KMS-11 (cell line): ENCODE results near the gene CALHM2.
A peak's percentile ranks its signal among the peaks of the same experiment; 100 is the strongest.

Experiments
- H2AFZ ChIP-seq: fragments of 200-600 bp; sonication (generic); 2 replicates; pipeline ENCODE4 v1.6.1; 2016; ENCODE audit warnings: antibody characterized with exemption, mixed run types, low read depth
- H3K27ac ChIP-seq: fragments of 200-600 bp; sonication (generic); 2 replicates; pipeline ENCODE4 v1.6.1; 2016; ENCODE audit warnings: mild to moderate bottlenecking, mixed run types
- H3K27me3 ChIP-seq: fragments of 200-600 bp; sonication (generic); 2 replicates; pipeline ENCODE4 v1.6.1; 2017; ENCODE audit warnings: mild to moderate bottlenecking, low read depth, mixed run types, moderate library complexity; ENCODE audit not compliant: insufficient read depth
- H3K36me3 ChIP-seq: fragments of 200-600 bp; sonication (generic); 2 replicates; pipeline ENCODE4 v1.6.1; 2017; ENCODE audit warnings: mild to moderate bottlenecking, mixed run types; ENCODE audit not compliant: insufficient read depth
- H3K4me1 ChIP-seq: fragments of 200-600 bp; sonication (generic); 2 replicates; pipeline ENCODE4 v1.6.1; 2016; ENCODE audit warnings: mild to moderate bottlenecking, low read depth, mixed run types; ENCODE audit not compliant: poor library complexity, severe bottlenecking
- H3K4me2 ChIP-seq: fragments of 200-600 bp; sonication (generic); 2 replicates; pipeline ENCODE4 v1.7.0; 2016; ENCODE audit warnings: mild to moderate bottlenecking, mixed run types
- H3K4me3 ChIP-seq: fragments of 200-600 bp; sonication (generic); IDR thresholded peaks from 2 replicates; pipeline ENCODE4 v1.6.1; 2017; ENCODE audit warnings: low read depth, low read length, mixed read lengths; ENCODE audit not compliant: insufficient read depth
- H3K79me2 ChIP-seq: fragments of 200-600 bp; sonication (generic); 2 replicates; pipeline ENCODE4 v1.6.1; 2016; ENCODE audit warnings: low read depth, mixed run types; ENCODE audit not compliant: insufficient read depth
- H3K9ac ChIP-seq: fragments of 200-600 bp; sonication (generic); 2 replicates; pipeline ENCODE4 v1.6.1; 2016; ENCODE audit warnings: mild to moderate bottlenecking, mixed run types
- H4K20me1 ChIP-seq: fragments of 200-600 bp; sonication (generic); 2 replicates; pipeline ENCODE4 v1.6.1; 2016; ENCODE audit warnings: mild to moderate bottlenecking, mixed run types; ENCODE audit not compliant: insufficient read depth
- CTCF ChIP-seq: fragments of 200-600 bp; sonication (generic); conservative IDR thresholded peaks from 2 replicates; pipeline ENCODE4 v1.6.1; 2017; ENCODE audit warnings: low read depth, mild to moderate bottlenecking, antibody characterized with exemption, low read length, moderate library complexity, mixed read lengths

The CALHM2 gene

GRCh38 chr10:103473261-103473671 is 21.1 kb upstream of the CALHM2 start:
- Histone ChIP-seq H3K36me3 (no peaks in the 10 kb centered on the region), H3K79me2 (no peaks in the 10 kb centered on the region), H3K27ac (peak overlapping the region; percentile 94; the same call in 1 of the 2 replicates), H3K4me2 (no peak overlapping the region), H3K27me3 (no peaks in the 10 kb centered on the region), H3K4me3 (no peak overlapping the region), H3K9ac (no peak overlapping the region), H3K4me1 (peaks cover 60% of the 10 kb centered on the region), H2AFZ (no peak overlapping the region), H4K20me1 (no peaks in the 10 kb centered on the region)
- TF ChIP-seq CTCF, result no peak

GRCh38 chr10:103472005-103472404 is 19.8 kb upstream of the CALHM2 start:
- peak overlapping the region; percentile 94 for H3K27ac ChIP-seq
- peak overlapping the region; percentile 89 for H3K4me2 ChIP-seq
- H3K9ac ChIP-seq, result peak overlapping the region; percentile 63
- H3K4me3 ChIP-seq, result no peak overlapping the region
- no peak for TF ChIP-seq CTCF
- no peaks in the 10 kb centered on the region for H3K79me2 ChIP-seq
- no peaks in the 10 kb centered on the region for H3K36me3 ChIP-seq
- H2AFZ ChIP-seq, result peak overlapping the region; percentile 78
- no peaks in the 10 kb centered on the region for H4K20me1 ChIP-seq
- H3K4me1 ChIP-seq, result peaks cover 57% of the 10 kb centered on the region
- no peaks in the 10 kb centered on the region for H3K27me3 ChIP-seq

GRCh38 chr10:103470761-103471653 is 18.8 kb upstream of the CALHM2 start:
- Histone ChIP-seq H3K36me3 (no peaks in the 10 kb centered on the region), H3K4me2 (peak overlapping the region; percentile 89), H3K79me2 (no peaks in the 10 kb centered on the region), H3K9ac (peak overlapping the region; percentile 63), H3K4me3 (no peak overlapping the region), H4K20me1 (no peaks in the 10 kb centered on the region), H2AFZ (peak overlapping the region; percentile 78), H3K27ac (peak overlapping the region; percentile 94), H3K4me1 (peaks cover 58% of the 10 kb centered on the region), H3K27me3 (no peaks in the 10 kb centered on the region)
- TF ChIP-seq CTCF, result no peak

GRCh38 chr10:103469201-103469600 is 17.0 kb upstream of the CALHM2 start:
- Histone ChIP-seq H2AFZ (no peak overlapping the region), H3K79me2 (no peaks in the 10 kb centered on the region), H3K27ac (no peak overlapping the region), H3K9ac (no peak overlapping the region), H4K20me1 (no peaks in the 10 kb centered on the region), H3K4me3 (no peak overlapping the region), H3K4me1 (peaks cover 56% of the 10 kb centered on the region), H3K27me3 (no peaks in the 10 kb centered on the region), H3K4me2 (no peak overlapping the region), H3K36me3 (no peaks in the 10 kb centered on the region)
- TF ChIP-seq CTCF, result no peak
